Kidney capillary endothelial cell (primary cell): ENCODE measurements around the gene COMT.
"Not testable (repeated sequence)": the region's sequence is repeated elsewhere in the genome, so short reads cannot be mapped to it uniquely, and the experiment has no call there.

ENCODE experiments used
- DNase-seq: peaks from one replicate; pipeline ENCODE4 v3.0.0-alpha.2; 2018; ENCODE audit warnings: low spot score

The COMT gene

GRCh38 chr22:19929586-19930550 lies 11.7 kb upstream of the COMT start:
- no peak for DNase-seq

- DNase-seq = no peak
Observed at GRCh38 chr22:19930551-19931486, 10.8 kb upstream of the COMT start.

GRCh38 chr22:19931514-19931913 lies 10.1 kb upstream of the COMT start:
- DNase-seq = no peak

GRCh38 chr22:19932367-19933206 lies 9.0 kb upstream of the COMT start:
- DNase-seq = no peak

GRCh38 chr22:19933341-19934241 lies 8.0 kb upstream of the COMT start:
- DNase-seq = no peak

- not testable (repeated sequence) for DNase-seq
Observed at GRCh38 chr22:19935123-19935718, 6.4 kb upstream of the COMT start.

- DNase-seq = no peak
Observed at GRCh38 chr22:19936513-19936912, 5.1 kb upstream of the COMT start.

GRCh38 chr22:19937616-19938473 lies 3.7 kb upstream of the COMT start:
- DNase-seq = no peak

GRCh38 chr22:19940536-19941364 lies 822 bp upstream of the COMT start:
- no peak for DNase-seq

- peak; percentile 18 for DNase-seq
Observed at GRCh38 chr22:19942157-19943081, 847 bp downstream of the COMT start.

GRCh38 chr22:19943082-19944026 lies 1.8 kb downstream of the COMT start:
- DNase-seq = no peak

- DNase-seq = no peak
Observed at GRCh38 chr22:19948057-19948760, 6.6 kb downstream of the COMT start.

GRCh38 chr22:19951346-19951745 lies 9.8 kb downstream of the COMT start:
- no peak for DNase-seq

GRCh38 chr22:19955241-19956128 lies 13.9 kb downstream of the COMT start:
- no peak for DNase-seq
